ENCODE data around the gene WSCD1. TPM values are rescaled to one million over a fixed set of nuclear protein-coding genes. Genes with fewer than 3 reads are reported as not detected.

WSCD1 gene
- total RNA-seq, 1 experiment from 2014 or later, result not detected

- no peaks in the 10 kb centered on the region for H3K36me3 Mint-ChIP-seq (ENCODE audit: insufficient read depth, unreplicated experiment)
- H3K27me3 Mint-ChIP-seq (ENCODE audit: insufficient read depth, unreplicated experiment), result peaks cover 7% of the 10 kb centered on the region
- TF ChIP-seq CTCF (IDR thresholded peaks at IDR 0.05; ENCODE audit: insufficient read depth in 1 of 2, low read depth in 1 of 2, low read length in 1 of 2, severe bottlenecking in 1 of 2, unreplicated experiment in 1 of 2), result no peak
- no peaks in the 10 kb centered on the region for H3K9me3 ChIP-seq
- intact Hi-C loops (cut with micrococcal nuclease; ENCODE audit: unreplicated experiment), result no loop called here
- no peak for DNase-seq
- ChIA-PET CTCF (no interaction called here), POLR2A (no interaction called here)
- no peak overlapping the region for H3K4me3 Mint-ChIP-seq (ENCODE audit: unreplicated experiment)
- H3K36me3 ChIP-seq (ENCODE audit: control insufficient read depth, insufficient read depth, low read length), result no peaks in the 10 kb centered on the region
- BruUV-seq (replicated peaks), result no TSS peak
- H3K4me3 ChIP-seq (ENCODE audit: low read depth, low read length), result no peak overlapping the region
- no peaks in the 10 kb centered on the region for H3K9me3 Mint-ChIP-seq (ENCODE audit: unreplicated experiment)
- H3K27me3 ChIP-seq (replicated peaks; ENCODE audit: control insufficient read depth, insufficient read depth, low read length), result no peaks in the 10 kb centered on the region
- H3K27ac Mint-ChIP-seq (ENCODE audit: unreplicated experiment), result no peak overlapping the region
- no peaks in the 10 kb centered on the region for H3K4me1 ChIP-seq
- no peaks in the 10 kb centered on the region for H3K4me1 Mint-ChIP-seq (ENCODE audit: low read depth, unreplicated experiment)
Observed at GRCh38 chr17:6137716-6138502, 67.7 kb downstream of the WSCD1 start.

- Mint-ChIP-seq H3K9me3 (ENCODE audit: unreplicated experiment) (no peaks in the 10 kb centered on the region), H3K27me3 (ENCODE audit: insufficient read depth, unreplicated experiment) (peaks cover 7% of the 10 kb centered on the region), H3K4me3 (ENCODE audit: unreplicated experiment) (no peak overlapping the region), H3K4me1 (ENCODE audit: low read depth, unreplicated experiment) (no peaks in the 10 kb centered on the region), H3K36me3 (ENCODE audit: insufficient read depth, unreplicated experiment) (no peaks in the 10 kb centered on the region), H3K27ac (ENCODE audit: unreplicated experiment) (no peak overlapping the region)
- Histone ChIP-seq H3K4me3 (ENCODE audit: low read depth, low read length) (no peak overlapping the region), H3K4me1 (no peaks in the 10 kb centered on the region), H3K9me3 (no peaks in the 10 kb centered on the region), H3K27me3 (replicated peaks; ENCODE audit: control insufficient read depth, insufficient read depth, low read length) (no peaks in the 10 kb centered on the region), H3K36me3 (ENCODE audit: control insufficient read depth, insufficient read depth, low read length) (no peaks in the 10 kb centered on the region)
- TF ChIP-seq CTCF (IDR thresholded peaks at IDR 0.05; ENCODE audit: insufficient read depth in 1 of 2, low read depth in 1 of 2, low read length in 1 of 2, severe bottlenecking in 1 of 2, unreplicated experiment in 1 of 2), result no peak
- DNase-seq, result no peak
- ChIA-PET CTCF (no interaction called here), POLR2A (no interaction called here)
- intact Hi-C loops (cut with micrococcal nuclease; ENCODE audit: unreplicated experiment), result no loop called here
- BruUV-seq (replicated peaks), result no TSS peak
Observed at GRCh38 chr17:6138761-6139446, 68.7 kb downstream of the WSCD1 start.

- Mint-ChIP-seq H3K9me3 (ENCODE audit: unreplicated experiment) (no peaks in the 10 kb centered on the region), H3K4me1 (ENCODE audit: low read depth, unreplicated experiment) (no peaks in the 10 kb centered on the region), H3K4me3 (ENCODE audit: unreplicated experiment) (no peak overlapping the region), H3K36me3 (ENCODE audit: insufficient read depth, unreplicated experiment) (no peaks in the 10 kb centered on the region), H3K27me3 (ENCODE audit: insufficient read depth, unreplicated experiment) (peaks cover 7% of the 10 kb centered on the region), H3K27ac (ENCODE audit: unreplicated experiment) (no peak overlapping the region)
- DNase-seq, result no peak
- no peak for TF ChIP-seq CTCF (IDR thresholded peaks at IDR 0.05; ENCODE audit: insufficient read depth in 1 of 2, low read depth in 1 of 2, low read length in 1 of 2, severe bottlenecking in 1 of 2, unreplicated experiment in 1 of 2)
- Histone ChIP-seq H3K4me1 (no peaks in the 10 kb centered on the region), H3K9me3 (no peaks in the 10 kb centered on the region), H3K36me3 (ENCODE audit: control insufficient read depth, insufficient read depth, low read length) (no peaks in the 10 kb centered on the region), H3K4me3 (ENCODE audit: low read depth, low read length) (no peak overlapping the region), H3K27me3 (replicated peaks; ENCODE audit: control insufficient read depth, insufficient read depth, low read length) (no peaks in the 10 kb centered on the region)
- ChIA-PET CTCF (no interaction called here), POLR2A (no interaction called here)
- intact Hi-C loops (cut with micrococcal nuclease; ENCODE audit: unreplicated experiment), result no loop called here
- BruUV-seq (replicated peaks), result no TSS peak
Observed at GRCh38 chr17:6139447-6139832, 69.3 kb downstream of the WSCD1 start.
